GM18868 (cell line): ENCODE results near the gene GIMAP7.
"Not testable (repeated sequence)": the region's sequence is repeated elsewhere in the genome, so short reads cannot be mapped to it uniquely, and the experiment has no call there.

Source experiments
- ATAC-seq: cut with Tn5 transposase; IDR thresholded peaks from one replicate; pipeline ENCODE4 v1.9.1; 2021; ENCODE audit warnings: mild to moderate bottlenecking, moderate library complexity; ENCODE audit not compliant: unreplicated experiment

Gene GIMAP7

DNA sequence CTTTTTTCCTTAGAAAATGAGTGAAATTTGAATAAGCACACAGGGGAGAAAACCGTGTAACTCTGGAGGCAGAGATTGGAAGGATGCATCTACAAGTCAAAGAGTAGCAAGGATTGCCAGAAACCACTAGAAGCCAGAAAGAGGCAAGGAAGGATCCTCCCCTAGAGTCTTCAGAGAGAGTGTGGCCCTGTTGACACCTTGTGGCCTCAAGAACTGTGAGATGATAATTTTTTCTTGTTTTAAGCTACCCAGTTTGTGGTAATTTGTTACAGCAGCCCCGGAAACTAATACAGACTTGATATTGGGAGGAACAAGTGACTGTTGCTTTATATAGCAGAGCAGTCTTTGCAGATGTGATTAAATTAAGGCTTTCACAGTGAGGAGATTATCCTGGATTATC lies 3.6 kb upstream of the GIMAP7 start:
- ATAC-seq, result no peak

DNA sequence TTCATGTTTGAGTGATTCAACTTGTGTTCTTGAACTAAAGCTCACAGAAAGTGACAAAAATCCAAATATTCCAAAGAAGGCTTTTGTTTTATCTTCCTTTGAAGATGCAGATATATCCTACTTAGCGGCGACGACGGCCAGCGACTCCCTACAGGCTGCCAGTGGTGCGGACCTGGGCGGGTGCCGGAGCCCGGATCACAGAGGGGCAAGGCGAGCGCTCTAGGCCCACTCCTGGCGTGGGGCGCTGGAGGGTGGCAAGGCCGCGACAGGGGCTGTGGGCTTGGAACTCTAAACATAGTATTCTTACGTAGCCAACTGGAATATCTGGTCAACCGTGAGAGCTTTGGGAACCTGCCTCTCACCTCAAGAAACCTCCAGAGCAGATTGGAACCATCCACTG lies 914 bp upstream of the GIMAP7 start:
- ATAC-seq, result no peak

DNA sequence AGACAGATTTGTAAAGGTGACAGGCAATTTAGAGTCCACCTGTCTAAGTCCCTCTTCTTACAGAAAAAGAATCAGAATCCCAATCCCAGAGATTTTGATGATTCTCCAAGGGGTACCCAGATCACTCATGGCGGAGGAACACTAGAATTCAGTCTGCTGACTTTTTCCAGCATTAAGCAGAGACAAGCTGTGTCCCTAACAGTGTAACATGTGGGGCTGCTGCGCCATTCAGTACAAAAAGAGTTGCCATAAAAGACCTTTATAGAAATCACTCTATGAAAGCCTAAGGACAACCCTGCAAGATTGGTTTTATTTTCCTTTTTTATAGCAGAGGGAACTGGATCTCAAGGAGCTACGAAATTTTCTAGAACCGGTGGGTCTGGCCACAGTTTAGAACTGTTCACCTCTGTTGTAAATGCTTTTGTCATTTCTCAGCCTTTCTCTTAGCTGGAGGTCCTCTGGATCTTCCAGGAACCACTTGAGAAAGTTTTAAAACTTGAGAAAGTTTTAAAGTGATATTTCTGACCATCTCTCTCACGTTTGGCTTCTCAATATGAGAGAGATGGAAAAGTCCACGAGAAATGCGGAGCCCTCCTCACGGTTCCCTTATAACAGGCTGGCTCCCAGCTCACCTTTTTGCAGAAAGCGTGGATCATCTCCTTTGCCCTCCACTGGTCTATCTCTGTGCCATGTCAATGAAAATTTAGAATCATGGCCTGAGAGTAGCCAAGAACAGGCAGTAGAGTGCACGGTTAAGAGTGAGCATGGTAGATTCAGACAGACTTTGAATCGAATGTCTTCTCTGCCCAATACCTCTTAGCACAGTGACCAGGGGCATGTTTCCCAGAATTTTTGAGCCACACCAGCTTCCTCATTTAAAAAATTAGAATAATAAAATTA lies 826 bp downstream of the GIMAP7 start:
- peak; percentile 33 for ATAC-seq

DNA sequence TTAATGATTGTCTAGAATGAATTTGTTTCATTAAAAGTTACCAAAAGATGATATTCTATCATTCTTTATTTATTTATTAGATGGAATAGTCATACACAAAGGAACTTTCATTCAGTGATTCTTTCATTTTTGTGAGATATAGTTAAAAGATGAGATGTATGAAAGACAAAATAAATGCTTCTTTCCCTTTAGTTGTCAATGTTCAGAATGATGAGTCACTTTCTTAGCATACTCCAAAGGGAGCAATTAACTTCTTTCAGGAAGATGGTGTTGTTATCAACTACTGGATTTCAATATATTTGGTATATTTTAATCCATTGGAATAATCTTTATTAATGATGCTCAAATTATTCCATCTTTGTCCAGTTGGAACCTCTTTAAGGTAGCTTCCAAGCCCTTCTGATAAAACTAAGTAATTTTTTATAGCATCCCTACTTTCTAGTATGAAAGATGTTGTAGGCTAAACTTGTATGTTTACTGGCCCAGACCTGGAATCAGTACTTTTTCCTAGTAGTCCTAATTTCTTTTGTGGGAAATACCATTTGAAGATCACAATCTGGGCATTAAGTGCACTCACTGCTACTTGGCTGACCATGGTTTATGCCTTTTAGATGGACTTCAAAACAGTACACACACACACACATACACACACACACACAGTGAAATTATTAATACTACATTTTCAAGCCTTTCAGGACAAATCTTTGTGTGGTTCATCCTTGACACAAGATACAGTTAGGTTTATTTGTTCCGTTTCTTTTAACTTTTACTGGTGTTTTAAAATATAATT lies 2.5 kb downstream of the GIMAP7 start:
- no peak for ATAC-seq

DNA sequence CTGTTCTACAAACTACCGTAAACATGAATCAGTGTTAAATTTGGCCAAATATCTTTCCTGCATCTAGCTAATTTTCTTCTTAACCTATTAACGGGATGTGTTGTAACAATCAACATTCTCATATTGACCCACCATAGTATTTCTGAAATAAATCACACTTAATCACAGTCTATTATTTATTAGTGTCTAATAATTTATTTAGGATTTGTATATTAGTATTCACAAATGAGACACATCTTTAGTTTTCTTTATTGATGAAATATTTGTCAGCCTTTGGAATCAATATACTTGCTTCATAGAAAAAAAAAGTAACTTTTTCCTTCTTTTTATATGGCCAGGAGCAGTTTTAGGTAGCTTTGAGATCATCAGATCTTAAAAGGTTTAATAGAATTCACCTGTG lies 4.6 kb downstream of the GIMAP7 start:
- ATAC-seq, result no peak

DNA sequence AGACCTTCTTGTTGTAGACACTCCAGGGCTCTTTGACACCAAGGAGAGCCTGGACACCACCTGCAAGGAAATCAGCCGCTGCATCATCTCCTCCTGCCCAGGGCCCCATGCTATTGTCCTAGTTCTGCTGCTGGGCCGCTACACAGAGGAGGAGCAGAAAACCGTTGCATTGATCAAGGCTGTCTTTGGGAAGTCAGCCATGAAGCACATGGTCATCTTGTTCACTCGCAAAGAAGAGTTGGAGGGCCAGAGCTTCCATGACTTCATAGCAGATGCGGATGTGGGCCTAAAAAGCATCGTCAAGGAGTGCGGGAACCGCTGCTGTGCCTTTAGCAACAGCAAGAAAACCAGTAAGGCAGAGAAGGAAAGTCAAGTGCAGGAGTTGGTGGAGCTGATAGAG lies 5.5 kb downstream of the GIMAP7 start:
- no peak for ATAC-seq

DNA sequence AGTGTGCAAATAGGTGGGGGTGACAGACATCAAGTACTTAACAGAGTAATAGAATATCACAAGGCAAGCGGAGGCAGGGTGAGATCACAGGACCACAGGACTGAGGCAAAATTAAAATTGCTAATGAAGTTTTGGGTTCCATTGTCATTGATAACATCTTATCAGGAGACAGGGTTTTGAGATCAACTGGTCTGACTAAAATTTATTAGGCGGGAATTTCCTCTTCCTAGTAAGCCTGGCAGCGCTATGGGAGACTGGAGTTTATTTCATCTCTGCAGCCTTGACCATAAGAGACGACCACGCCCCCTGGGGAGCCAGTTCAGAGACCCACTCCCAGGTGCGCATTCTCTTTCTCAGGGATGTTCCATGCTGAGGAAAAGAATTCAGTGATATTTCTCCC lies 8.3 kb downstream of the GIMAP7 start:
- ATAC-seq, result not testable (repeated sequence)

DNA sequence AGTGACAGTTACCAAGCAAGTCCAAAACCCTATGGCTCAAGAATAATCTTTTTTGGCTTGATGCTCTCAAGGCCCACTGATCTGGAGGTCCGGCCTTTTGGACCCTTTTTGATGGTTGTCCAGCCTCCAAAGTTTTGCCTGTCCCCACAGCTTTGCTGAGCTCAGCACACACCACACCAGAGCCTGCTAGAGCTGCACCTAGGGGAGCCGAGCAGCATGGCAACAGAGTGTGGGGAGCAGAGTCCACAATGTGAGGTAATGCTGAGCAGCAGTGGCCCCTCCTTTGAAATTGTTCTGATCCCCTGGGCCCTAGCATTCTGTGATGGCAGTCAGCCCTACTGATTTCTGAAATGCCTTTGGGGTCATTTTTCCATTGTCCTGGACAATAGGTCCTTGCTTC lies 9.3 kb downstream of the GIMAP7 start:
- no peak for ATAC-seq

DNA sequence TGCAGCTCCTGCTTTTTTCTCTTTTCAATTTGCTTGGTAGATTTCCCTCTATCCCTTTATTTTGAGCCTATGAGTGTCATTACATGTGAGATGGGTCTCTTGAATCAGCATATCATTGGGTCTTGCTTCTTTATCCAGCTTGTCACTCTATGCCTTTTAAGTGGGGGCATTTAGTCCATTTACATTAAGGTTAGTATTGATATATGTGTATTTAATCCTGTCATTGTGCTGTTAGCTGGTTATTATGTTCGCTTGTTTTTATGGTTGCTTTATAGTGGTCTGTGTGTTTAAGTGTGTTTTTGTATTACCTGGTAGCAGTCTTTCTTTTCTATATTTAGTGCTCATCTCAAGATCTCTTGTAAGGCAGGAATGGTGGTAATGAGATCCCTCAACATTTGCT lies 17.0 kb downstream of the GIMAP7 start:
- no peak for ATAC-seq

DNA sequence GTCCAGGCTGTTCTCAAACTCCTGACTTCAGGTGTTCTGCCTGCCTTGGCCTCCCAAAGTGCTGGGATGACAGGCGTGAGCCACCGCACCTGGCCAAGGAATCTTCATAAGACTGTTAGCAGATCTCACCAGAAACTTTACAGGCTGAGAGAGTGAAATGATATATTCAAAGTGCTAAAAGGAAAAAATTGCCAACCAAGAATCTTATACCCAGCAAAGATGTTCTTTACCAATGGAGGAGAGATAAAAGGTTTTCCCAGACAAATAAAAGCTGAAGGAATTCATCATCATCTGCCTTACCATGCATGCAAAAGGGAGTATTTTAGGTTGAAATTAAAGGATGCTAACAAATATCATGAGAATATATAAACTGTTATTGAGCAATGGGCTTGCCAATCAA lies 23.6 kb downstream of the GIMAP7 start:
- no peak for ATAC-seq

DNA sequence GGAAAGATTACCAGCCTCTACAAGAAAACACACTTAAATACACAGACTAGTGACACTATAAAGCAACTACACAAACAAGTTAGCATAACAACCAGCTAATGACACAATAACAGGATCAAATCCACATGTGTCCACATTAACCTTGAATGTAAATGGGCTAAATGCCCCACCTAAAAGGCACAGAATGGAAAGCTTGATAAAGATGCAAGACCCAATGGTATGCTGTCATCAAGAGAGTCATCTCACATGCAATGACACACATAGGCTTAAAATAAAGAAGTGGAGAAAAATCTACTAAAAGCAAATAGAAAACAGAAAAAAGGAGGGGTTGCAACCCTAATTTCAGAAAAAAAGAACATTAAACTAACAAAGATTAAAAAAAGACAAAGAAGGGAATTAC lies 38.5 kb downstream of the GIMAP7 start:
- ATAC-seq, result no peak

DNA sequence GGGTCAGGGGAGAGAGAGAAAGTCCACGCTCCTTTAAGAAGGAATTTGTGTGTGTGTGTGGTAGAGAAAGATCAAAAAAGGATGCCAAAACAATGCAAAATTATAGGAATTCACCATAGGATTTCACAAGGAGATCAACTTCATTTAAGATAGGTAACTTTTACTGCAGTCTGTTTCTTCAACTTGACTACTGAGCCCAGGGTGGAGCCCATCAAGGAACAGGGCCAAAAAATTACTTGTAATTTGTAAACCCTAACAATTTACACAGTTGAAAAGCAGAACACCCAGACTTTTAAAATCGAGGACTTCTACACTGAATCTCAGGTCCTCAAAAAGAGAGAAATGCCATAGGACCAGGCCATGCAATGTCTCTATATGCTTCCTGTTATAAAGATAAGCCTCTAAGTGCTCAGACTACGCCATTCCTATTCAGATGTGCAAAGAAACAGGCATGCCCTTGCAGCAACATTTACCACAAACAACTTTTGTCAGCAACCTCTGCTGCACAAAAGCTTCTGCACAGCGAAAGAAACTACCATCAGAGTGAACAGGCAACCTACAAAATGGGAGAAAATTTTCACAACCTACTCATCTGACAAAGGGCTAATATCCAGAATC lies 42.0 kb downstream of the GIMAP7 start:
- no peak for ATAC-seq

DNA sequence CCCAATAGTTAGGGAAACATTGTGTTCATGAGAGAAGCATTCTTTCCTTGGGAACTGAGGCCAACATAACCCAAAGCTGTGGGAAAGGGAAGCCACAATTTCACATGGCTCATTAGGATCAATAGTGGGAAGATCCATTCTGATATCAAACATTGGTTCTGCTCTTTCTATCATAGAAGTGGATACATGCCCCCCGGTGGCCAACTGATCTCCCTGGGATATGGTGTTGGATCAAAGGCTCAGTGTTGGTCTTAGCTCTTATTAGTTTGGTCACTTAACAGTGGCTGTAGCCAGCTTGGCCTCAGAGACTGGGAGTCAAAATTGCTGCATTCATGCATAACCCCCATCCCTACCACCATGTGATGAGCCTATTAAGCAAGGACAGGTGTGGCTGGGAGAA lies 45.8 kb downstream of the GIMAP7 start:
- ATAC-seq, result no peak

DNA sequence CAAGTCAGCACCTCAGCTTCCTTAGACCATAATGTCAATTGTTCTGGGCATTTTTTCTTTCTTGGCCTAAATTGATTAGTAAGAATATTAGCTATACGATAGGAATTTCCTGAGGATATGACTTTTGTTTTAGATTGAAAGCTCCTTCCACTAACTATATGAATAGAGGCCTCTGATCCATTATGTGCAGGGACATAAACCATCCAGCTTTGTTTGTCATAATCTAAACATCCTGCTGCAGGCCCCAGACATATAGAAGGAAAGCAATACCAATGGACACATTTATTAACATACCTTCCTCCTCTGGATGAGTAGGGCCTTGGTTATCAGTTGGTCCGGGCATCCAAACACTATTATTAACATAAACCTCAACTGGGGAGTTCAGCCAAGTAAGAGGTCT lies 48.2 kb downstream of the GIMAP7 start:
- ATAC-seq, result no peak

DNA sequence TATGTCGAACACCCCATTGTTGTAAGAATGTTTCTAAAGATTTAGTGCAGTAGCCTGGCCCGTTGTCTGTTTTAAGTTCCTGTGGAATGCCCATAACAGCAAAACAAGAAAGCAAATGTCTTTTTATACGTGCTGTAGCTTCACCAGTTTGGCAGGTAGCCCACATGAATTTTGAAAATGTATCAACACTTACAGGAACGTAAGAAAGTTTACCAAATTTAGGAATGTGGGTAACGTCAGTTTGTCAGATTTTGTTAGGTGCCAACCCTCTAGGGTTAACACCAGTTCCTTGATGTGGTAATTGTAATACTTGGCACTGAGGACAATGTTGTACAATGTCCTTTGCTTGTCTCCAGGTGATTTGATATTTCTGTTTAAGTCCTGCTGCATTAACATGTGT lies 49.3 kb downstream of the GIMAP7 start:
- no peak for ATAC-seq

DNA sequence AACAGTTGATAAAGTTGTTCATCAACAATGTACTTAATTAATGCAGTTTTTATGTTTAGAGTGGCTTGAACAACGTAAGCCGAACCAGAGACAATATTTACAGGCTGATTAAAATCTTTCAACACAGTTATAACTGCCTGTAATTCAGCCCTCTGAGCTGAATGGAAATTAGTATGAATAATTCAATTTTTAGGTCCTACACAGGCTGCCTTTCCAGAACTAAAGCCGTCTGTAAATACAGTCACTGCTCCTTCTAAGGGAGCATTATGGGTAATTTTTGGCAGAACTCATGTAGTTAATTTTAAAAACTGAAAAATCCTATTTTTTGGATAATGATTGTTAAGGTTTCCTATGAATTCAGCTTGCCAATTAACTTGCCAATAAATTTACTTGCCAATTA lies 49.9 kb downstream of the GIMAP7 start:
- no peak for ATAC-seq

DNA sequence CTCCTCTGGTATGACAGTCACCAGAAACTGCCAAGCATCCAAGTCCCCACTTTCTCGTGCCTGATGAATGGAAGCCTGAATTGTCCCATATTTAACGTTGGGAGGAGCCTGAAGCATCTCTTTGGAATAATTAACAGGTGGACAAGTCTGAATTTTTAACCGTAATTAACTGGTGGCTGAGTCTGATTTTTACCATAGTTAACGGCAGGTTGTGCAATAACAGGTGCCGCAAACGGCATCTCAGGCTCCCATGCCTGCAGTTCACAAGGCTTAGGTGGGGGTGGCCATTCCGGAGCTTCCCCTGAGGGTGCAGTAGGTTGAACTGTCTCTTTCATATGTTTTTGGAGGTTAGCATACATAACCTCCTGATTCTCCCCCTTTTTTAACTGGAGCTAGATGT lies 50.6 kb downstream of the GIMAP7 start:
- ATAC-seq, result no peak

DNA sequence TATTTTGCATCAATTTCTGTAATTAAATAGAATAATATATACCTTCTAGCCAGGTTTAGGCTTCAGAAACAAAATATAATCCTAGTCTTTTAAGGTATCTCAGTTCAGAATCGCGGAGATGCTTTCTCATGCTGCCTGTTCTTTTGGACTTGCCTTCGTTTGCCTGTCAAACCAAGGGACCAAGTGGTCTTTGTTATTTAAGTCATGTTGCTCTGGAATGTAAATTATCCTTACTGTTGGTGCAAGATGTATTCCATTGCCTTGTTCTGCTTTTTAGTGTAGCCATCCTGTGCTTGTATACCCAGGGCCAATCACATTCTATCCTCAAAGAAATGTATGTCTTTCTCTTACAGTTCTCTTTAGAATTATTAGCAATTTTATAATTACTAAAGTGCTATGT lies 51.5 kb downstream of the GIMAP7 start:
- no peak for ATAC-seq

DNA sequence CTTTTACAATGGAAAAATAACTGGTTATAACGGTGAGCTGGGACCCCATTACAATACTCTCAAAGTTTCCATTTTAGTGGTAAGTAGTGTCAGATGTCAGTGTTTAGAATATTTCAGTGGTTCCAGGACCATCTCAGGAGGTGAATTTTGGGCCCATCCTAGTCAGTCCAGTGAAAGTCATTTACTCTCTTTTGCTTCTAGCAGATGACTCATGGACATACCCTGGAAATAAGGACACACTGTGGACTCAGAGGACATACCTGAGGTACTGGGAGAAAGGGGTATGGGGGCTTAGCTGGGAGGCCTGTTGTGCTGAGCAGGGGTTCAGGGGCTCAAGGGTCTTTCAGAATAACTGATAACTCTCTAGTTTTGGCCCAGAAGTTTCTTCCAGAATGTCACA lies 51.9 kb downstream of the GIMAP7 start:
- no peak for ATAC-seq

DNA sequence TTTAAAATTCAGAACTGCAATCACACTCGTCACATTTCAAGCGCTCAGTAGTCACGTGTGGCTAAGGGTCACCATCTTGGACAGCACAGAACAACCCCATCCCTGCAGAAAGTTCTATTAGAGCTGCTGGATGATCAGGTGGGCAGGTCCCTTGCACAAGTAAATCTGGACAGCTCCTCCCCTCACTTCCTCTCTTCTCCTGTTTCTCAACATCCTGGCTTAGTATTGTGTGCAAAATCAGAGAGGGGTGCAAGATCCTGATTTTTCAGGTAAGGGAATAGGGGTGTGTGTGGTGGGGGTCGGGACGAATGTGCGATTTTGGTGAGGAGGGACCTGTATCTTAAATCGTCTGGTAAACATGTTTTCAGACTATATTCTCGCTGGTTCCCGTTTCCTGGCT lies 52.5 kb downstream of the GIMAP7 start, which contains the start of gene GIMAP4:
TSS of gene GIMAP4 (plus strand) at position 222 of the 400 bp plus-strand sequence. CDS start 2,512 bp downstream, outside the sequence.
- no peak for ATAC-seq

DNA sequence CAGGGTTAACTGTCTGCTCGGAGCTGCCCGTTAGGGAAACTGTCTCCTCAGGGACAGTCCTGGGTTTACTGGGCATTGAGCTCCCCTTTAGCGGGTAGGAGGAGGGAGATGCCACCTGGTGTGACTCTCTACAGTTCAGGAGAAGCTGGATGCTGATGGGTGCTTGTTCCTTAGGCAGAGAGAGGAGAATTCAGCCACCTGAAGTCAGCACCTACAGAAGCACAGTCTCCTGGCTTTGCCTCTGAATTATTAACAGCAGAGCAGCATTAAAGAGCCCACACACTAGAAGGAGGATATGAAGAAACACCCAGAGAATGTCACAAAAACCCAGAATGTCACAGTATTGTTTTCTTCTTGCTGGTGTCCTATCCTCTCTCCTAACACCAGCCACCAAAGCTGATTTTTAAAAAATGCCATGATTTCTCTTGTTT lies 53.2 kb downstream of the GIMAP7 start:
- ATAC-seq, result no peak

DNA sequence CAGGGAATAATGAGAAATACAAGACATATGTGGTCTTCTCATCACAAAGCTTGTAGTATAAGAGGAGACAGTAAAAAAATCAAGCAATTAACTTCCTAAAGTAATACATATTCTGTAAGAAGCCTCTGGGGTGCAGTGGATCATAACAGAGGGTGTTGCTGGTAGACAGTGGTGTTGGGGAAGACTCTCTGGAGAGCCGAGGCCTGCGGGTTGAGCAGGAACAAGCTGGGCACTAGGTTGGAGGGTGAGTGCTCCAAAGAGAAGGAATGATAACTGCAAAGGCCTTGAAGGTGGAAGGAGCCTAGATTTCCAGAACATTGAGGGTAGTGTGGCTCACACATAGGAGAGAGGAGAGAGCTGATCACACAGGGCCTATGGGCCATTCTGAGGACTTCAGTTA lies 54.0 kb downstream of the GIMAP7 start:
- ATAC-seq, result no peak
